ENCODE data around the gene TGFA.

The TGFA gene

DNA sequence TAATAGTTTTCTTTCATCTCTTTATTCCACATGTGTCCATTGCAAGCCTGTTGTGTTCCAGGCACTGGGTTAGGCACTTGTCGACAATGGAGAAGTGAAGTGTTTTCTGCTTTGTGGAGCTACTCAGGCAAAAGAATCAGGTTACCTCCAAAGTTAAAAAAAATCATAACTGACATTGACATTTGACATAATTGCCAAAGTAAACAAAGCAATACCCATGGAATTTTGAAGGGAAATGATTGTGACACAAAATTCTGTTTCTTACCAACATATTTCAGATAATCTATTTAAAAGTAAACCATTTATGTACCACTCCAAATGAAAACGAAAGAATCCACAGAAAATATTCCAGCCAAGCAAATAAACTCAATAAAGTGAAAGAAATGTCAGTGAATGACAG is 6.4 kb upstream of the TGFA start:
- no peak overlapping the region for H3K23ac ChIP-seq (ENCODE audit: low read length)
- H2AFZ ChIP-seq (ENCODE audit: insufficient read depth, low read length, poor library complexity): no peak overlapping the region
- H3K4ac ChIP-seq (ENCODE audit: low read depth, low read length): no peak overlapping the region
- no peaks in the 10 kb centered on the region for H3K4me1 ChIP-seq (ENCODE audit: control insufficient read depth in 1 of 2, insufficient read depth in 2 of 2, low read length in 2 of 2)
- no peaks in the 10 kb centered on the region for H3K79me1 ChIP-seq (ENCODE audit: low read length)
- no peaks in the 10 kb centered on the region for H3K27me3 ChIP-seq (ENCODE audit: insufficient read depth, low read length)
- DNase-seq: no peak
- no CpG with 5 or more reads among the region's 2 CpGs for WGBS (ENCODE audit: extremely low coverage, insufficient coverage, insufficient read length)
- H3K9ac ChIP-seq (ENCODE audit: low read length): no peak overlapping the region
- no peak overlapping the region for H2BK5ac ChIP-seq (ENCODE audit: low read depth, low read length, poor library complexity)
- H2AK5ac ChIP-seq (ENCODE audit: low read length): no peak overlapping the region
- no peak overlapping the region for H3K27ac ChIP-seq (ENCODE audit: low read depth, low read length)
- H3K79me2 ChIP-seq (ENCODE audit: control insufficient read depth, insufficient read depth, low read length, poor library complexity): no peaks in the 10 kb centered on the region
- H4K8ac ChIP-seq (ENCODE audit: low read depth, low read length): no peak overlapping the region
- H3K36me3 ChIP-seq (ENCODE audit: control insufficient read depth in 1 of 2, insufficient read depth in 2 of 2, low read length in 2 of 2): no peaks in the 10 kb centered on the region
- no peak overlapping the region for H3K4me3 ChIP-seq (ENCODE audit: low read depth, low read length)
- no peak overlapping the region for H3K14ac ChIP-seq (ENCODE audit: low read length)
- no peak overlapping the region for H2BK12ac ChIP-seq (ENCODE audit: low read length)
- no peaks in the 10 kb centered on the region for H3K9me3 ChIP-seq (ENCODE audit: insufficient read depth, low read depth, low read length)
- H3K18ac ChIP-seq (ENCODE audit: low read length): no peak overlapping the region
- no peak overlapping the region for H2BK120ac ChIP-seq (ENCODE audit: insufficient read depth, low read length, poor library complexity)
- no peak overlapping the region for H3K4me2 ChIP-seq (ENCODE audit: low read length)
- H4K91ac ChIP-seq (ENCODE audit: low read depth, low read length): no peak overlapping the region
- no peak overlapping the region for H4K12ac ChIP-seq (ENCODE audit: low read depth, low read length)

DNA sequence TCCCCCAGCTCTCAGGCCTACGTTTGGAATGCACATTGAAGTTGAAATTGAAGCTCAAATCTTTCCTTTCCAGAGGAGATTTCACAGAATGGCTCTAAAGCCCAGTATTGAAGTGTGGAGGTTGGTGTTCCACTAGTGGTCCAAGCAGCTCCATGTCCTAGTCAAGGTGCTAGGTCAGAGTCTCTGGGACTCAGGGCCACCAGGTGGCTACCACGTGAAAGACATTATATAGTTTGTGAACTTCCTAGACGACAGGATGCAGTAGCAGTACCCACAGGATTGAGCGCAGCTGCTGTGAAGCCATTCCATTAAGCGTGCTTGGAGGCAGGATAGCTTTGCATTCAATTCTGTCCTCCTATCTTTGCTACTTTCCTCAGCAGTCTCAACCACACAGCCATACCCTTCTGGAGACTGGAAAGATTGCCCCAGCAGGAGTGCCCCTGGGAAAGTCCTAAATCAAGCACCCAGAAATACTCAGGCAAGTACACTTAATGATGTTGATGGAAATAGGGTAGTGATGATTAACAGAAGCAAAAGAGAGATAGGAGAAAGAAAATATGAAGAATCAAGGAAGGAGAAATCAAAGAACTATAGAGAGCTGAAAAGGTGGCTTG is 4.7 kb upstream of the TGFA start:
- H3K4me1 ChIP-seq (ENCODE audit: control insufficient read depth in 1 of 2, insufficient read depth in 2 of 2, low read length in 2 of 2): peaks cover 2 to 3% of the 10 kb centered on the region in 2 experiments
- no peaks in the 10 kb centered on the region for H3K9me3 ChIP-seq (ENCODE audit: insufficient read depth, low read depth, low read length)
- H3K23ac ChIP-seq (ENCODE audit: low read length): no peak overlapping the region
- H3K4ac ChIP-seq (ENCODE audit: low read depth, low read length): no peak overlapping the region
- no peak overlapping the region for H2BK12ac ChIP-seq (ENCODE audit: low read length)
- H3K79me2 ChIP-seq (ENCODE audit: control insufficient read depth, insufficient read depth, low read length, poor library complexity): no peaks in the 10 kb centered on the region
- no peak overlapping the region for H3K18ac ChIP-seq (ENCODE audit: low read length)
- H4K8ac ChIP-seq (ENCODE audit: low read depth, low read length): no peak overlapping the region
- no peak overlapping the region for H2BK5ac ChIP-seq (ENCODE audit: low read depth, low read length, poor library complexity)
- no peak overlapping the region for H3K9ac ChIP-seq (ENCODE audit: low read length)
- no peak overlapping the region for H3K4me2 ChIP-seq (ENCODE audit: low read length)
- no peak overlapping the region for H4K91ac ChIP-seq (ENCODE audit: low read depth, low read length)
- no peak overlapping the region for H3K4me3 ChIP-seq (ENCODE audit: low read depth, low read length)
- DNase-seq: no peak
- no peak overlapping the region for H3K14ac ChIP-seq (ENCODE audit: low read length)
- no peak overlapping the region for H4K12ac ChIP-seq (ENCODE audit: low read depth, low read length)
- H2BK120ac ChIP-seq (ENCODE audit: insufficient read depth, low read length, poor library complexity): no peak overlapping the region
- no peak overlapping the region for H3K27ac ChIP-seq (ENCODE audit: low read depth, low read length)
- no peak overlapping the region for H2AK5ac ChIP-seq (ENCODE audit: low read length)
- no peaks in the 10 kb centered on the region for H3K79me1 ChIP-seq (ENCODE audit: low read length)
- no peak overlapping the region for H2AFZ ChIP-seq (ENCODE audit: insufficient read depth, low read length, poor library complexity)
- H3K27me3 ChIP-seq (ENCODE audit: insufficient read depth, low read length): peaks cover 4% of the 10 kb centered on the region
- H3K36me3 ChIP-seq (ENCODE audit: control insufficient read depth in 1 of 2, insufficient read depth in 2 of 2, low read length in 2 of 2): no peaks in the 10 kb centered on the region
- no CpG with 5 or more reads among the region's 5 CpGs for WGBS (ENCODE audit: extremely low coverage, insufficient coverage, insufficient read length)

DNA sequence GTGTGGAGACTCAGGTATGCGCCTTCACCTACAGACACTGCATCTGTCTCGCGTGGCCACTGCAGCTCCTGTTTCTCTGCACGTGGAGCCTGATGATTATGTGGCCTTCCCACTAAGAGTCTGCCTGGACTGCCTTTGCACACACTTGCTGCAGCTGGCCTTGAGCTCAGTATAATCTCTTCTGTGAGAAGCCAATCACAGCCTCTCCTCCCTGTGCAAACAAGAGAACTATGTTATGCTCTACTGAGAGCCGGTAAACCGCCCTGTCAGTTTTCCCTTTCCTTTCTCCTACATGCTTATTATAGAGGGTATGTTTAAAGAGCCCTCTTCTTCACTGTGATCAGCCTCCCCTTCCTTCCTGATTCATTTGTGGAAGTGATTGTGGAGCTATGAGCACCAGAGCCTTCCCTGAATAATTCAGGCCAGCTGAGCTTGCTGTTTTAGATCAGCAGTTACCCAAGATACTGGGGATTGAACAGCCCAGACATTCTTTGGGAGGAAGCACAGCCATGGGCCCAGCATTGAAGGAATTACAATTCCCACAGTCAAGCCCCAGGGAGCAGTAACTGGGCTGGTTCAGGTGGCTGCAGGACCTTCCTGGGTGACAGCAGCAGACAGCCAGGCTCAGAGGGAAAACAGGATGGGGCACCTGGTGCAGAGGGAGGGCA is 3.7 kb upstream of the TGFA start:
- H3K27me3 ChIP-seq (ENCODE audit: insufficient read depth, low read length): peaks cover 14% of the 10 kb centered on the region
- H3K27ac ChIP-seq (ENCODE audit: low read depth, low read length): no peak overlapping the region
- no peak overlapping the region for H4K91ac ChIP-seq (ENCODE audit: low read depth, low read length)
- H3K4me2 ChIP-seq (ENCODE audit: low read length): no peak overlapping the region
- H2BK5ac ChIP-seq (ENCODE audit: low read depth, low read length, poor library complexity): no peak overlapping the region
- H2AFZ ChIP-seq (ENCODE audit: insufficient read depth, low read length, poor library complexity): no peak overlapping the region
- H3K79me2 ChIP-seq (ENCODE audit: control insufficient read depth, insufficient read depth, low read length, poor library complexity): no peaks in the 10 kb centered on the region
- no peak overlapping the region for H4K12ac ChIP-seq (ENCODE audit: low read depth, low read length)
- H2BK120ac ChIP-seq (ENCODE audit: insufficient read depth, low read length, poor library complexity): no peak overlapping the region
- no CpG with 5 or more reads among the region's 6 CpGs for WGBS (ENCODE audit: extremely low coverage, insufficient coverage, insufficient read length)
- H3K4me3 ChIP-seq (ENCODE audit: low read depth, low read length): no peak overlapping the region
- H3K23ac ChIP-seq (ENCODE audit: low read length): no peak overlapping the region
- H2BK12ac ChIP-seq (ENCODE audit: low read length): no peak overlapping the region
- H4K8ac ChIP-seq (ENCODE audit: low read depth, low read length): no peak overlapping the region
- peaks cover 2 to 5% of the 10 kb centered on the region in 2 experiments for H3K4me1 ChIP-seq (ENCODE audit: control insufficient read depth in 1 of 2, insufficient read depth in 2 of 2, low read length in 2 of 2)
- no peak for DNase-seq
- no peaks in the 10 kb centered on the region for H3K9me3 ChIP-seq (ENCODE audit: insufficient read depth, low read depth, low read length)
- no peak overlapping the region for H3K4ac ChIP-seq (ENCODE audit: low read depth, low read length)
- no peak overlapping the region for H3K14ac ChIP-seq (ENCODE audit: low read length)
- no peak overlapping the region for H2AK5ac ChIP-seq (ENCODE audit: low read length)
- H3K18ac ChIP-seq (ENCODE audit: low read length): no peak overlapping the region
- no peak overlapping the region for H3K9ac ChIP-seq (ENCODE audit: low read length)
- H3K36me3 ChIP-seq (ENCODE audit: control insufficient read depth in 1 of 2, insufficient read depth in 2 of 2, low read length in 2 of 2): no peaks in the 10 kb centered on the region
- no peaks in the 10 kb centered on the region for H3K79me1 ChIP-seq (ENCODE audit: low read length)

DNA sequence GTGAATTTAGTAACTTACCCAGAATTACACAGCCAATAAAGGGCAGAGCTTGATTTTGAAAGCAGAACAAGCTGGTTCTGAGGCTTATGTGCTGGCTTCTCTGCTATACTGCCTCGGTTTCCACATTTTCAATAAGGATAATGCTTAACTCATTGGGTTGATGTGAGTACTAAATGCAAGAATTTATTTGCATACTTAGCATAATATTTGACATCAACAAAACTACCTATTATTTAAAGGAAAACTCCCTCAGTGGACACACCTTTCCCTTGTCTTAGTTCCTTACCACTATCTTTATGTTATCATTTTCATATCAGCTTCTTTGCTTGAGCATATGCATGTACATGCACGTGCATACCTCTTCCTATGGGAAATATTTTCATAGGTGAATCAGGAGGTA is 3.0 kb upstream of the TGFA start:
- Histone ChIP-seq H3K36me3 (ENCODE audit: control insufficient read depth in 1 of 2, insufficient read depth in 2 of 2, low read length in 2 of 2) (no peaks in the 10 kb centered on the region), H2BK120ac (ENCODE audit: insufficient read depth, low read length, poor library complexity) (no peak overlapping the region), H3K79me2 (ENCODE audit: control insufficient read depth, insufficient read depth, low read length, poor library complexity) (no peaks in the 10 kb centered on the region), H4K91ac (ENCODE audit: low read depth, low read length) (no peak overlapping the region), H3K18ac (ENCODE audit: low read length) (no peak overlapping the region), H4K12ac (ENCODE audit: low read depth, low read length) (no peak overlapping the region), H2AK5ac (ENCODE audit: low read length) (no peak overlapping the region), H3K4me2 (ENCODE audit: low read length) (no peak overlapping the region), H2BK12ac (ENCODE audit: low read length) (no peak overlapping the region), H3K23ac (ENCODE audit: low read length) (no peak overlapping the region), H3K4ac (ENCODE audit: low read depth, low read length) (no peak overlapping the region), H3K9ac (ENCODE audit: low read length) (no peak overlapping the region), H3K4me3 (ENCODE audit: low read depth, low read length) (no peak overlapping the region), H4K8ac (ENCODE audit: low read depth, low read length) (no peak overlapping the region), H3K79me1 (ENCODE audit: low read length) (no peaks in the 10 kb centered on the region), H3K14ac (ENCODE audit: low read length) (no peak overlapping the region), H3K27me3 (ENCODE audit: insufficient read depth, low read length) (peaks cover 17% of the 10 kb centered on the region), H2BK5ac (ENCODE audit: low read depth, low read length, poor library complexity) (no peak overlapping the region), H3K9me3 (ENCODE audit: insufficient read depth, low read depth, low read length) (no peaks in the 10 kb centered on the region), H2AFZ (ENCODE audit: insufficient read depth, low read length, poor library complexity) (no peak overlapping the region), H3K4me1 (ENCODE audit: control insufficient read depth in 1 of 2, insufficient read depth in 2 of 2, low read length in 2 of 2) (peaks cover 2 to 5% of the 10 kb centered on the region in 2 experiments), H3K27ac (ENCODE audit: low read depth, low read length) (no peak overlapping the region)
- WGBS (ENCODE audit: extremely low coverage, insufficient coverage, insufficient read length): no CpG with 5 or more reads among the region's 2 CpGs
- DNase-seq: no peak

Data from trophoblast cell (in vitro differentiated cells and primary cell).